Hepatocyte (in vitro differentiated cells): ENCODE measurements around the gene TMEM95. TPM values are rescaled to one million over a fixed set of nuclear protein-coding genes. Genes with fewer than 3 reads are reported as not detected.
A peak's percentile ranks its signal among the peaks of the same experiment; 100 is the strongest.

Source experiments
- DNase-seq: peaks from one replicate; pipeline ENCODE4 v3.0.0-alpha.2; 2016; ENCODE audit warnings: low spot score
- H2AFZ ChIP-seq: fragments of 200-600 bp; sonication (generic); 2 replicates; pipeline ENCODE4 v1.6.0; 2016; ENCODE audit warnings: antibody characterized with exemption, mild to moderate bottlenecking
- H3K27ac ChIP-seq: fragments of 200-600 bp; sonication (generic); 2 replicates; pipeline ENCODE4 v1.5.1; 2016; ENCODE audit warnings: mild to moderate bottlenecking
- H3K27me3 ChIP-seq: fragments of 200-600 bp; sonication (generic); 2 replicates; pipeline ENCODE4 v1.6.1; 2016
- H3K36me3 ChIP-seq: fragments of 200-600 bp; sonication (generic); replicated peaks from 2 replicates; pipeline ENCODE4 v1.5.1; 2016; ENCODE audit warnings: low read depth; ENCODE audit not compliant: insufficient read depth
- H3K4me1 ChIP-seq: fragments of 200-600 bp; sonication (generic); 2 replicates; pipeline ENCODE4 v1.5.1; 2016; ENCODE audit warnings: mild to moderate bottlenecking, moderate library complexity; ENCODE audit not compliant: insufficient read depth
- H3K4me2 ChIP-seq: fragments of 200-600 bp; sonication (generic); 2 replicates; pipeline ENCODE4 v1.6.0; 2016
- H3K4me3 ChIP-seq: fragments of 200-600 bp; sonication (generic); 2 replicates; pipeline ENCODE4 v1.5.1; 2016; ENCODE audit warnings: mild to moderate bottlenecking
- H3K79me2 ChIP-seq: fragments of 200-600 bp; sonication (generic); 2 replicates; pipeline ENCODE4 v1.6.0; 2017; ENCODE audit warnings: mild to moderate bottlenecking
- H3K9me2 ChIP-seq: fragments of 200-600 bp; sonication (generic); replicated peaks from 2 replicates; pipeline ENCODE4 v1.6.0; 2017; ENCODE audit warnings: mild to moderate bottlenecking; ENCODE audit not compliant: insufficient read depth
- H3K9me3 ChIP-seq: fragments of 200-600 bp; sonication (generic); 2 replicates; pipeline ENCODE4 v1.5.1; 2016; ENCODE audit warnings: low read depth, mild to moderate bottlenecking
- H4K20me1 ChIP-seq: fragments of 200-600 bp; sonication (generic); 2 replicates; pipeline ENCODE4 v1.6.0; 2016; ENCODE audit warnings: mild to moderate bottlenecking; ENCODE audit not compliant: insufficient read depth, poor library complexity, severe bottlenecking
- EZH2 ChIP-seq: fragments of 200-600 bp; sonication (generic); IDR thresholded peaks from 2 replicates; pipeline ENCODE4 v1.6.1; 2016; ENCODE audit warnings: antibody characterized with exemption, mild to moderate bottlenecking, borderline replicate concordance
- EZH2phosphoT487 ChIP-seq: fragments of 200-600 bp; sonication (generic); IDR thresholded peaks from one replicate; pipeline ENCODE4 v1.6.1; 2018; ENCODE audit warnings: antibody characterized with exemption, mild to moderate bottlenecking, low read depth, moderate library complexity; ENCODE audit not compliant: unreplicated experiment, severe bottlenecking
- WGBS: methylation state at CpG from one replicate; pipeline ENCODE4 v1.1.6; 2016; ENCODE audit warnings: low lambda C conversion rate; ENCODE audit errors: missing lambda C conversion rate; 5-methylcytosine and 5-hydroxymethylcytosine counted together
- polyA plus RNA-seq: library from polyadenylated mRNA; unstranded; fragments of >200 nt; fragmentation: Nextera tagmentation; extraction: Ambion mirVana; gene quantifications from 2 replicates; pipeline ENCODE4 v1.2.1, GENCODE V29; 2016
- total RNA-seq: library from RNA; depleted of rRNA; stranded (reverse); fragments of >200 nt; gene quantifications from 2 replicates; pipeline ENCODE4 v1.2.3, GENCODE V29; 2014
- TF ChIP-seq, protein P1 (sequence below): fragments of 200-600 bp; sonication (generic); IDR thresholded peaks from 2 replicates; pipeline ENCODE4 v1.5.1; 2016; ENCODE audit warnings: antibody characterized with exemption, mild to moderate bottlenecking; ENCODE audit not compliant: poor library complexity

The TMEM95 gene
- total and polyA plus RNA-seq, 2 experiments from 2014 or later = not detected

DNA sequence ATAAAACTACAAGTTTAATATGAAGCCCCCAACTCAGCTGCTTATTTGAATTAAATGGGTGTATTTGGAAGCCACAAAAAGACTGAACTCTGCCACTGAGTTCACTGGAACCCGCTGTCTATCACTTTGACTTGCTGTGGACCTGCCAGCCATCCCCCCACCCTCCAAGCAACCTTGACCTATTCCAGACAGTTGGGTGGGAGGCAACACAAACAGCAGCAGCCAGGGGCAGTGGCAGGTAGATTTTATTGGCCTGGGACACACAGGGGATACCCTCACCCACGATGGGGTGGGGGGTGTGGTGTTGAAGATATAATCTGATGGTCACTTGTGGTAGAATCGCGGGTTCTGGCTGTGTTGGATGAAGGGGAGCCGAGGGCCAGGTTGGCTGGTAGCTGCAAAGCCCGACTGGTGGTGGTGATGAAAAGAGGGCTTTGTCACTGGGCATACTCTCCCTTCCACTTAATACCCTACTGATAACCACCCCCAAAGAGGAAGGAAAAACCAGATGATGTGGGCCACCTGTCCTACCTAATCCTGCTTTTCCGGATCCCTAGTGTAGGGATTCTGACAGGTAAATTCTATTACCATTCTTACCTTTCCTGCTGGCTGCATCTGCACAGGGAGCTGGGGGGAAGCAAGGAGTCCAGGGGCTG is 42.4 kb upstream of the TMEM95 start:
- TF ChIP-seq EZH2 (no peak), EZH2phosphoT487 (no peak)
- TF ChIP-seq, protein P1, sequence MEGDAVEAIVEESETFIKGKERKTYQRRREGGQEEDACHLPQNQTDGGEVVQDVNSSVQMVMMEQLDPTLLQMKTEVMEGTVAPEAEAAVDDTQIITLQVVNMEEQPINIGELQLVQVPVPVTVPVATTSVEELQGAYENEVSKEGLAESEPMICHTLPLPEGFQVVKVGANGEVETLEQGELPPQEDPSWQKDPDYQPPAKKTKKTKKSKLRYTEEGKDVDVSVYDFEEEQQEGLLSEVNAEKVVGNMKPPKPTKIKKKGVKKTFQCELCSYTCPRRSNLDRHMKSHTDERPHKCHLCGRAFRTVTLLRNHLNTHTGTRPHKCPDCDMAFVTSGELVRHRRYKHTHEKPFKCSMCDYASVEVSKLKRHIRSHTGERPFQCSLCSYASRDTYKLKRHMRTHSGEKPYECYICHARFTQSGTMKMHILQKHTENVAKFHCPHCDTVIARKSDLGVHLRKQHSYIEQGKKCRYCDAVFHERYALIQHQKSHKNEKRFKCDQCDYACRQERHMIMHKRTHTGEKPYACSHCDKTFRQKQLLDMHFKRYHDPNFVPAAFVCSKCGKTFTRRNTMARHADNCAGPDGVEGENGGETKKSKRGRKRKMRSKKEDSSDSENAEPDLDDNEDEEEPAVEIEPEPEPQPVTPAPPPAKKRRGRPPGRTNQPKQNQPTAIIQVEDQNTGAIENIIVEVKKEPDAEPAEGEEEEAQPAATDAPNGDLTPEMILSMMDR = no peak
- H2AFZ ChIP-seq = no peak overlapping the region
- H3K9me2 ChIP-seq = no peaks in the 10 kb centered on the region
- no peak overlapping the region for H3K4me3 ChIP-seq
- H3K79me2 ChIP-seq = peaks cover 66% of the 10 kb centered on the region
- peaks cover 21% of the 10 kb centered on the region for H3K4me1 ChIP-seq
- H3K36me3 ChIP-seq = peaks cover 8% of the 10 kb centered on the region
- DNase-seq = no peak
- 89% methylated on average over 7 of the region's 7 CpGs for WGBS
- H3K4me2 ChIP-seq = no peak overlapping the region
- H4K20me1 ChIP-seq = peaks cover 43% of the 10 kb centered on the region
- no peaks in the 10 kb centered on the region for H3K27me3 ChIP-seq
- H3K9me3 ChIP-seq = no peaks in the 10 kb centered on the region
- no peak overlapping the region for H3K27ac ChIP-seq

DNA sequence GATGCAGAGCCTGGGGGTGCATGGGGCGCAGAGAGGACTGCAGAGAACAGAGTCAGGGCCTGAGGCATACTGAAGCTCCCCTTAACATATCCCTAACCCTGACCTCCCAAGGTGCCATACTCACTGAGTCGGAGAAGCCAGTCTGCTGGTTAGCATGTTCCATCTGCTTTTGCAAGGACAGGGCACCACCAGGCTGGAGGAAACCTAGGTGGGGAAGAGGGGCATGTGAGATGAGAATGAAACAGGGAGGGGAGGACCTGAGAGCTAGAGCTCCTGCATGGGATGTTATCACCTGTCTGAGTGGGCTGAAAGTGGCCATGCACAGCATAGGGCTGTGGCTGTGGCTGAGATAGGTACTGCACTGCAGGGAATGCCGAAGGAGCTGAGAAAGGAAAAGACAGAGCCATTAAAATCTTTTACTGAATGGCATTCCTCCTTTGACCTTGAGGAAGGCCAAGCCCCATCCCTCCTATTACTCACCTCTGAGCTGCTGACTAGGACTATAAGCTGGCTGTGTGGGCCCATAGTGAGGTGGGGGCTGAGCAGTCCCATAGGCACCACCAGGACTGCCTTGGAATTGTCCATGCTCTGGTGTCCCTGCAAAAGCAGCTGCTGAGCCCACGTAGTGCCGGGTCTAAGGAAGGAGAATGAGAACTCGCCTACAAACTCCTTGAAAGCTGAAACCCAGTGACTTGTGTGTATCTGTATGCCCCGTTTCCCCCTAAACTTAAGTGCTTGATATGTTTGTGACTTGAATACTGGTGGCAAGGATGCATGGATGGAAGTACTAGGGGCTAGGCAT is 41.7 kb upstream of the TMEM95 start:
- peaks cover 39% of the 10 kb centered on the region for H4K20me1 ChIP-seq
- peaks cover 8% of the 10 kb centered on the region for H3K36me3 ChIP-seq
- H3K27ac ChIP-seq = peak overlapping the region; percentile 46
- DNase-seq = no peak
- no peak overlapping the region for H3K4me3 ChIP-seq
- H3K9me3 ChIP-seq = no peaks in the 10 kb centered on the region
- no peaks in the 10 kb centered on the region for H3K27me3 ChIP-seq
- H3K4me1 ChIP-seq = peaks cover 21% of the 10 kb centered on the region
- peak overlapping the region; percentile 91 for H3K4me2 ChIP-seq
- no peaks in the 10 kb centered on the region for H3K9me2 ChIP-seq
- TF ChIP-seq, protein P1 = no peak
- no peak for TF ChIP-seq EZH2
- TF ChIP-seq EZH2phosphoT487 = no peak
- H3K79me2 ChIP-seq = peaks cover 59% of the 10 kb centered on the region
- 93% methylated on average over 7 of the region's 7 CpGs for WGBS
- no peak overlapping the region for H2AFZ ChIP-seq

DNA sequence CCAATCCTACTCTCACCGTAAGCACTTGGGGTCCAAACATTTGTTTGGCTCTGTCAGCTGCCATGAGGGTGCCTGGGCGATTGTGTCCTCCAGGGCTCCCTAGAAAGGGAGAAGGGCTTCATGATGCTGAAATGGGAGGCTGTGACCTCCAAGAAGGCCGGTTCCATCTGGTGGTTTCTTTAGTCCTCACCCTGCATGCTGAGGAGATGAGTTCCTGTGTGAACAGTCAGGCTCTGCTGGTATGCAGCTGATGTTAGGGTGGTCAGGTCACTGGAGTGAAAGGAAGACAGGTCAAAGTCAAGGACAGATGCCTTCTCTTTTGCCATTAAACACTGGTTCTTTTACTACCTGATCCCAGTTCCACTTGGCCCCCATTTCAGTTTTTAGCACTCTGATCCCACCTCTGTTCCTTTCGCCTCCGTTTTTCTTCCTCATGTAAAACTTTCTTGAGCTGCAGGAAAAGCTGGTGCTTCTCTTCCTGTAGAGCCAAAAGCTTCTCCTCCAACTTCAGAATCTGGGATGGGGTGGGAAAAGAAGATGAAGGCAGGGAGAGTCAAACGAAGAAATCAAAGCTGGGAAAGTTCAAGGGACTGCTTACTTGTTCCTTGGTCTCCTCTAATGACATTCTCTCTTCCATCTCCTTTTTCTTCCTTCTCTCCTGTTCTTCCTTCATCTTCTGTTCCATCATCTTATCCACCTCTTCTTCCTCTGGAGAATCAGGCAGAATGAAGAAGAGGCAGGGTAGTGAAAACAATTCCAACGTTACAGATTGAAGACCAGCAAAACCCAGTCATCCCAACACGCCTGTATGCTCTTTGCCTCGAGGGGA is 40.9 kb upstream of the TMEM95 start:
- Histone ChIP-seq H3K4me3 (peak overlapping the region; percentile 73), H4K20me1 (peaks cover 34% of the 10 kb centered on the region), H3K79me2 (peaks cover 54% of the 10 kb centered on the region), H2AFZ (no peak overlapping the region), H3K9me3 (no peaks in the 10 kb centered on the region), H3K4me2 (peak overlapping the region; percentile 91), H3K27ac (peak overlapping the region; percentile 97), H3K36me3 (peaks cover 8% of the 10 kb centered on the region), H3K4me1 (peaks cover 20% of the 10 kb centered on the region), H3K27me3 (no peaks in the 10 kb centered on the region), H3K9me2 (no peaks in the 10 kb centered on the region)
- DNase-seq = no peak
- WGBS = 54% methylated on average over 9 of the region's 9 CpGs
- TF ChIP-seq EZH2 = no peak
- TF ChIP-seq EZH2phosphoT487 = no peak
- TF ChIP-seq, protein P1 = no peak
